ENCODE measurements around the gene MINDY4B.

Gene MINDY4B

DNA sequence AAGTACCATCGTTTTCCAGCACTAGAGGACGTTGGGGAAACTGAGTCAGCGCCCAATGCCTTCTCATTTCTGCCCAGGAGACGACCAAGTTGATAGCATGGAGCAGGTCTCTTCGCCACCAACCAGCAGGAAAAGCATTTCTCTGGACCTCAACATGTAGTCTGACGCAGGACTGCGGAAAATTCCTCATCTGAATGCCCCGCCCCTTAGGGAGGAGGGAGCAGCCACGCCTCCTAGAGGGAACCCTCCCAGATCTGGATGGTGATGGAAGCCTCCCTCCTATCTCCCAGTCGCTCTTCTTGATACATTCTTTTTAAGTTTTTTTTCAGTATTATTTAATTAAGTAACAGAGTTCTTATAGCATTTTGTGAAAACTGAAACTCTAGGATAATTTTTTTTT lies 17.4 kb upstream of the MINDY4B start:
- Histone ChIP-seq H3K4me3 (ENCODE audit: low read length in 2 of 2) (no peak overlapping the region), H3K9ac (ENCODE audit: low read length in 2 of 2) (no peak overlapping the region), H3K36me3 (ENCODE audit: control insufficient read depth in 2 of 2, insufficient read depth in 2 of 2, low read length in 2 of 2) (no peaks in the 10 kb centered on the region), H3K27me3 (ENCODE audit: control insufficient read depth in 1 of 2, insufficient read depth in 2 of 2, low read length in 2 of 2) (no peaks in the 10 kb centered on the region), H3K4me1 (ENCODE audit: control insufficient read depth, insufficient read depth, low read length) (no peaks in the 10 kb centered on the region), H3K9me3 (ENCODE audit: control insufficient read depth in 2 of 2, low read length in 2 of 2) (no peaks in the 10 kb centered on the region), H3K27ac (ENCODE audit: low read length) (no peak overlapping the region)

DNA sequence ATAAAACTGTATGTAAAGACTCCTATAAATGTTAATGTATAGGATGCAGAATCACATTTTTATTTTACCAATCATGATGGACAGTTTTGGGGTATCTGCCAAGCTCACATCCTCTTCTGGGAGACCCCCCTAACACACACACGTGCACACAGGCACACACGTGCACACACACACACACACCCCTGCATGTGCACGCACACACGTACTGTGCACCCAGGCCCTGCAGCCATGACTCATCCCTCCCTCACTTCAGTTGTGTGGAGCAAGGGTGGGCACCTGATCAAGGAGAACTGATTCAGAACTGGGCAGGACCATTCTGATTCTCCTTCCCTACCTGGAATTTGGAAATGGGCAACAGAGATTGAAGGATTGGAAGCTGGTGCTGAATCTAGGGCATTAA lies 16.0 kb upstream of the MINDY4B start:
- Histone ChIP-seq H3K36me3 (ENCODE audit: control insufficient read depth in 2 of 2, insufficient read depth in 2 of 2, low read length in 2 of 2) (no peaks in the 10 kb centered on the region), H3K9me3 (ENCODE audit: control insufficient read depth in 2 of 2, low read length in 2 of 2) (no peaks in the 10 kb centered on the region), H3K27me3 (ENCODE audit: control insufficient read depth in 1 of 2, insufficient read depth in 2 of 2, low read length in 2 of 2) (no peaks in the 10 kb centered on the region), H3K4me3 (ENCODE audit: low read length in 2 of 2) (no peak overlapping the region), H3K9ac (ENCODE audit: low read length in 2 of 2) (no peak overlapping the region), H3K27ac (ENCODE audit: low read length) (no peak overlapping the region), H3K4me1 (ENCODE audit: control insufficient read depth, insufficient read depth, low read length) (no peaks in the 10 kb centered on the region)

DNA sequence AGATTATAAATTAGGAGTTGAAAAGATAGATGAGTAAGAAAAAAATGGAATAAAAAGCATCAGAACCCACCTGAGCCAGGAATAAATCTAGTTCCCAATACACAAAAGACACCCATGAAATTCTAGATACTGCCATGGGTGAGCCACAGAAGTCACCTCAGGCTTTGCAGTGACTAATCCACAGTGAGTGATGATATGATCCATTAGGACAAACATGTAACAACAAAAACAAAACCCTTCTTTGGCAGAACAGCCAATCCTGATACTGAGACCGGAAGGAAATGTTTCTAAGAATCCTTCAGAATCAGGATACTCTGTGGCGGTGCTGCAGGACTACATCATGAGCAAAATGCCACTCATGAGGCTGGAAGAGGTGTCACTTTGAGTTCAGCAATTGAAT lies 15.0 kb upstream of the MINDY4B start:
- Histone ChIP-seq H3K36me3 (ENCODE audit: control insufficient read depth in 2 of 2, insufficient read depth in 2 of 2, low read length in 2 of 2) (no peaks in the 10 kb centered on the region), H3K9me3 (ENCODE audit: control insufficient read depth in 2 of 2, low read length in 2 of 2) (no peaks in the 10 kb centered on the region), H3K4me3 (ENCODE audit: low read length in 2 of 2) (no peak overlapping the region), H3K27ac (ENCODE audit: low read length) (no peak overlapping the region), H3K9ac (ENCODE audit: low read length in 2 of 2) (no peak overlapping the region), H3K4me1 (ENCODE audit: control insufficient read depth, insufficient read depth, low read length) (no peaks in the 10 kb centered on the region), H3K27me3 (ENCODE audit: control insufficient read depth in 1 of 2, insufficient read depth in 2 of 2, low read length in 2 of 2) (no peaks in the 10 kb centered on the region)

DNA sequence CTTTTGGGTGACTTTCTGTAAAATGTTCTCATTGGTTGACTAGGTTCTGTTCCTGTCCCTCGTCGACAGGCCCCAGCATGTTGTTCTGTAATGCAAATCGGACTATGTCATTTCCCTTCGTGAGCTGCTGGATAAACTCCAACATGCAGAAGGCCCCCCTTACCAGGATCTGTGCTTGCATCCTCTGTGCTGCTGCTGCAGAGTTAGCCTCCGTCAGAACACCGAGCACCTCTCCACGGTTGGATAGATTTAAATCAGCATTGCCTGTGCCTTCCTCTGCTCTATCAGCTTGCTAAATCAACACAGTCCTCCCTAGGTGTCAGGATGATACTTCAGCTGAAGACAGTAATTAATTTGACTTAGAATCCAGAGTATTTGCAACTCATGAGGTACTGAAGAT lies 12.7 kb upstream of the MINDY4B start:
- Histone ChIP-seq H3K27me3 (ENCODE audit: control insufficient read depth in 1 of 2, insufficient read depth in 2 of 2, low read length in 2 of 2) (no peaks in the 10 kb centered on the region), H3K4me3 (ENCODE audit: low read length in 2 of 2) (no peak overlapping the region), H3K36me3 (ENCODE audit: control insufficient read depth in 2 of 2, insufficient read depth in 2 of 2, low read length in 2 of 2) (no peaks in the 10 kb centered on the region), H3K9me3 (ENCODE audit: control insufficient read depth in 2 of 2, low read length in 2 of 2) (no peaks in the 10 kb centered on the region), H3K9ac (ENCODE audit: low read length in 2 of 2) (no peak overlapping the region), H3K4me1 (ENCODE audit: control insufficient read depth, insufficient read depth, low read length) (peaks cover 4% of the 10 kb centered on the region), H3K27ac (ENCODE audit: low read length) (no peak overlapping the region)

DNA sequence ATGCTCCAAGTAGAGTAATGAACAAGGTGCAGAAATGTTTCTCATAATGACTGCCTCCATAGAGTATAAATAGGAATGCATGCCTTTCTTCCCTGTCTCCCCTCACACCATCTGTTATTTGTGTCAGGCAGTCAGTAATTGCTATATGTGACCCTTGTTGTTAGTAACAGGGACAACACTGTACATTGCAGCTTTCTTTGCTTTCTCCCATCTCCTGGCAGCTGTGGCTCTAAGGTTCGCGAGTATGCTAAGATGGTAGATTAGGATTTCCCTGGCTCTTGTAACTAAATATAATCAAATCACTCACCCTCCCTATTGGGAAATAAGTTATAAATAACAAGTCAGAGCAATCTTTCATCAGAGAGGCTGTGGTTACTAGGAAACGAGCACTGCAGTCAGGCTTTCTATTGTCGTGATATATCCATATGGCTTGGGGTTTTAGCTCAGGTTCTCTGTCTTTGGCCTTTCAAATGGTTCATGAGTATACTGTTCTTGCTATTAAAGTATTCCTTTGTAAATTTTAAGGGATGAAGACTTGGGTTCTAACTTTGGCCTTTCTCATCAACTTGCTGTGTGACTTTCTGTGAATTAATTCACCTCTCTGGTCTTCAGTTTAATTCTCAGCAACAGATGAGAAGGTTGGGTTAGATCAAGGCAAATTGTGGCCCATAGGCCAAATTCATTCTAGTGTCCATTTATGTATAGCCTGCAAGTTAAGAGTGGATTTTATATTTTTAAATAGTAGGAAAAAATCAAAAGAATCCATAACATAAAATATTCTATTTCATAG lies 8.1 kb upstream of the MINDY4B start:
- Histone ChIP-seq H3K4me3 (ENCODE audit: low read length in 2 of 2) (no peak overlapping the region), H3K27me3 (ENCODE audit: control insufficient read depth in 1 of 2, insufficient read depth in 2 of 2, low read length in 2 of 2) (no peaks in the 10 kb centered on the region), H3K36me3 (ENCODE audit: control insufficient read depth in 2 of 2, insufficient read depth in 2 of 2, low read length in 2 of 2) (no peaks in the 10 kb centered on the region), H3K9me3 (ENCODE audit: control insufficient read depth in 2 of 2, low read length in 2 of 2) (no peaks in the 10 kb centered on the region), H3K27ac (ENCODE audit: low read length) (no peak overlapping the region), H3K4me1 (ENCODE audit: control insufficient read depth, insufficient read depth, low read length) (peaks cover 7% of the 10 kb centered on the region), H3K9ac (ENCODE audit: low read length in 2 of 2) (no peak overlapping the region)

DNA sequence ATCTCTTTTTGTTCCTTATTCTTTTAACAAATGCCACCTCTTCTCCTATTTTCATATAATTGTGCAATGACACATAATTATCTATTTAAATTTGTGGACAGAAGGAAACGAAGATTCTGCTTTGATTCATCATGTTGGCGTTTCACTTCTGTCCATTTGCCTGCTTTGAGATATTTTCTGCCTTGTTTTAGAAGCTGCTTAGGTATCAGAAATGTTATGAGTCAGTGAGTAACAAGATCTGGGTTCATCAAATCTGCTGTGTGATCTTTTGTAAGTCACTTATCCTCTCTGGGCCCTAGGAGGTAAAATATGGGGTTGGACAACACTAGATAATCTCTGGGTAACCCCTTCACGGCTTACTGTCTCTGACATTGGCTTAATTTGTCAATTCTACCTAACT lies 7.3 kb upstream of the MINDY4B start:
- Histone ChIP-seq H3K27ac (ENCODE audit: low read length) (no peak overlapping the region), H3K9ac (ENCODE audit: low read length in 2 of 2) (no peak overlapping the region), H3K27me3 (ENCODE audit: control insufficient read depth in 1 of 2, insufficient read depth in 2 of 2, low read length in 2 of 2) (no peaks in the 10 kb centered on the region)

DNA sequence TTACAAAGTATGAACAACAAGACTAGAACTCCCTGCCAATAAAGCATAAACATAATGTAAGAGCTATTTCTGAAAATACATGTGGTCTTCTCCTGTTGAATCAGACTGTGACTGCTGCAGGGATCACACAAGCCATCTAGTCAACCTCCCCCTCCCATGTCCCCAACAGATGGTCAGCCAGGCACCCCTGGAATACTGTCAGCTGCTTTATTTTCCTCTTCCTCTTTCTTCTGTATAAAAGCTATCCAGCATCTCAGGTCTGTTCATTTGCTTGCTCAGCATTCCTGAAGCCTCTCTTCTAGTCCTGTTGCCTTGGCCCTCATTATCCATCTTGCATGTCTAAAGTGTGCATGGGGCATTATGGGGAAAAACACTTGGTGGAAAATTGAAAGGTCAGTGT lies 6.5 kb upstream of the MINDY4B start:
- Histone ChIP-seq H3K4me1 (ENCODE audit: control insufficient read depth, insufficient read depth, low read length) (peaks cover 7% of the 10 kb centered on the region), H3K27ac (ENCODE audit: low read length) (no peak overlapping the region), H3K27me3 (ENCODE audit: control insufficient read depth in 1 of 2, insufficient read depth in 2 of 2, low read length in 2 of 2) (no peaks in the 10 kb centered on the region), H3K9me3 (ENCODE audit: control insufficient read depth in 2 of 2, low read length in 2 of 2) (no peaks in the 10 kb centered on the region), H3K36me3 (ENCODE audit: control insufficient read depth in 2 of 2, insufficient read depth in 2 of 2, low read length in 2 of 2) (no peaks in the 10 kb centered on the region), H3K4me3 (ENCODE audit: low read length in 2 of 2) (no peak overlapping the region), H3K9ac (ENCODE audit: low read length in 2 of 2) (no peak overlapping the region)

More for the DNA sequence above, 7.3 kb upstream of the MINDY4B start:
- Histone ChIP-seq H3K4me1 (ENCODE audit: control insufficient read depth, insufficient read depth, low read length) (peaks cover 7% of the 10 kb centered on the region), H3K36me3 (ENCODE audit: control insufficient read depth in 2 of 2, insufficient read depth in 2 of 2, low read length in 2 of 2) (no peaks in the 10 kb centered on the region), H3K4me3 (ENCODE audit: low read length in 2 of 2) (no peak overlapping the region), H3K9me3 (ENCODE audit: control insufficient read depth in 2 of 2, low read length in 2 of 2) (no peaks in the 10 kb centered on the region)

DNA sequence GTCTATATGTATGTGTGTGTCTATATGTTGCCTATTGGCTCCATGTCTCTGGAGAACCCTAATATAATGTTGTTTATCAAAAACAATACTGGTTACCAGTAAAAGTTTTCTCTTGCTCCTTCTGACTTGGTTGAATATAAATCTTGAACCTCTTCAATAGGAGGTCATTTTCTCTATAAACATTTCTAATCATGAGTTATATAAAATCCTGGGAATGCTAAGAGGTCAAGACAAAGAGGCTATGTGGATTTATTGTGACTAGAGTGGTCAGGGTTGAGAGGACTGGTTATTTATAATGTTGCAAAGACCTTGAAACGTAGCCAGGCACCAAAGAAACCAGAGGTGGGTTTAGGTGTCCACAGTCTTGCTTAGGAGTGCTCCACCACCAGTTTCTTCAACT lies 1.2 kb upstream of the MINDY4B start:
- Histone ChIP-seq H3K27me3 (ENCODE audit: control insufficient read depth in 1 of 2, insufficient read depth in 2 of 2, low read length in 2 of 2) (no peaks in the 10 kb centered on the region), H3K36me3 (ENCODE audit: control insufficient read depth in 2 of 2, insufficient read depth in 2 of 2, low read length in 2 of 2) (no peaks in the 10 kb centered on the region), H3K9me3 (ENCODE audit: control insufficient read depth in 2 of 2, low read length in 2 of 2) (no peaks in the 10 kb centered on the region), H3K9ac (ENCODE audit: low read length in 2 of 2) (no peak overlapping the region), H3K4me3 (ENCODE audit: low read length in 2 of 2) (no peak overlapping the region), H3K27ac (ENCODE audit: low read length) (no peak overlapping the region), H3K4me1 (ENCODE audit: control insufficient read depth, insufficient read depth, low read length) (no peaks in the 10 kb centered on the region)

DNA sequence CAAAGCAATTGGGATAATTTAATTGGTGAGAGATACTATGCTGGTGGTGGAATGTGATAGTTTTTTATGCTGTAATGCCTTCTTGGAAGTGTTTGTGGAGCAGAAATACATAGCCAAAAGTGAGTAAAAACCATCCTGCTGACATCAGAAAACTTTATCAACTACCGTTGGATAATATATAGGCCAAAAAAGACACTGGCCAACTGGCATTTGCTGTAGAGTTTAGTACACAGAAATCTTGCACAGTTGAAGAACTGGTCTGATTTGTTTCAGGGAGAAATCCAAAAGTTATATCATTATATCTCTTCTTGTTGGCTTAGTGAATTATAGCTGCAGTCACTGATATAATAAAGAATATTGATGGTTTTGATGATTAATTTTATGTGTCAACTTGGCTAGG lies 507 bp upstream of the MINDY4B start:
- Histone ChIP-seq H3K4me1 (ENCODE audit: control insufficient read depth, insufficient read depth, low read length) (no peaks in the 10 kb centered on the region), H3K9me3 (ENCODE audit: control insufficient read depth in 2 of 2, low read length in 2 of 2) (no peaks in the 10 kb centered on the region), H3K36me3 (ENCODE audit: control insufficient read depth in 2 of 2, insufficient read depth in 2 of 2, low read length in 2 of 2) (no peaks in the 10 kb centered on the region), H3K27me3 (ENCODE audit: control insufficient read depth in 1 of 2, insufficient read depth in 2 of 2, low read length in 2 of 2) (no peaks in the 10 kb centered on the region), H3K27ac (ENCODE audit: low read length) (no peak overlapping the region), H3K4me3 (ENCODE audit: low read length in 2 of 2) (no peak overlapping the region), H3K9ac (ENCODE audit: low read length in 2 of 2) (no peak overlapping the region)

DNA sequence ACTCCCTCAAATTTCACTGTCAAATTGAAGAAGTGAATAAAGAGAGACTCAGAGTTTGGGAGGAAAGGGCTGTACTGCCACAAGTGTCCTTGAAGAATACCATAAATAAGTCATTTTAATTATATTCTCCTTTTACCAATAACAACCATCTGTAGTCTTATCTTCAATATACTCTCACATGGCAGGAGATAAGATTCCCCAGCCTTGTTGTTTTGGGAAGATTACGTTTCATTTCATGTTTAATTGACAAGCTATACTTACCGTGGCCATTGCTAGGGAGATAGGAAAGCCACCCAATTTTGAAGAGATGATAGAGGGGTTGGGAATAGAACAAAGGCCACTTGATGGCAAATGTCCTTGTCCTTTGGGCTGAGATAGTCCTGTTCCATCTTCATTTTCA lies 2.3 kb downstream of the MINDY4B start:
- H3K27ac ChIP-seq (ENCODE audit: low read length), result no peak overlapping the region
- H3K4me1 ChIP-seq (ENCODE audit: control insufficient read depth, insufficient read depth, low read length), result no peaks in the 10 kb centered on the region
- H3K4me3 ChIP-seq (ENCODE audit: low read length in 2 of 2), result no peak overlapping the region
- no peaks in the 10 kb centered on the region for H3K9me3 ChIP-seq (ENCODE audit: control insufficient read depth in 2 of 2, low read length in 2 of 2)
- H3K27me3 ChIP-seq (ENCODE audit: control insufficient read depth in 1 of 2, insufficient read depth in 2 of 2, low read length in 2 of 2), result no peaks in the 10 kb centered on the region
- no peak overlapping the region for H3K9ac ChIP-seq (ENCODE audit: low read length in 2 of 2)
- no peaks in the 10 kb centered on the region for H3K36me3 ChIP-seq (ENCODE audit: control insufficient read depth in 2 of 2, insufficient read depth in 2 of 2, low read length in 2 of 2)

DNA sequence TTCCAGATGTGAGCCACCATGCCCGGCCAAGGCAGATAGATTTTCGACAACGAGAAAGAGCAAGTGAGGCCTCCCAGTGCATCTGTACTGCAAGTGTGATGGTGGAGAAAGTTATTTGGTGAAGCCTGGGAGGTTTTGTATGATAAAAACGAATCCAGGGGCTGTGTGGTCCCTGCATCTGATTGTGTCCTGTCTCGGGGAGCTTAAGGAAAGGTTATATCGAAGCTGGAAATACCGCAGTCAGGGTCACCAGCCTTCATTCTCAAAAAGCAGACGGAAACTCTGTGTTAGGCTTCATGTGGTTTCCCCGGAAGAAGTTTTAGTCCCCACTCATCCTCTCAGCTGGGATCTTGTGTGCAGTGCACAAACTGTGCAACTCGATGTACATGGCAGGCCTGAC lies 3.4 kb downstream of the MINDY4B start:
- no peak overlapping the region for H3K4me3 ChIP-seq (ENCODE audit: low read length in 2 of 2)
- H3K27ac ChIP-seq (ENCODE audit: low read length), result no peak overlapping the region
- H3K9me3 ChIP-seq (ENCODE audit: control insufficient read depth in 2 of 2, low read length in 2 of 2), result no peaks in the 10 kb centered on the region
- H3K9ac ChIP-seq (ENCODE audit: low read length in 2 of 2), result no peak overlapping the region
- no peaks in the 10 kb centered on the region for H3K36me3 ChIP-seq (ENCODE audit: control insufficient read depth in 2 of 2, insufficient read depth in 2 of 2, low read length in 2 of 2)
- H3K4me1 ChIP-seq (ENCODE audit: control insufficient read depth, insufficient read depth, low read length), result no peaks in the 10 kb centered on the region
- H3K27me3 ChIP-seq (ENCODE audit: control insufficient read depth in 1 of 2, insufficient read depth in 2 of 2, low read length in 2 of 2), result no peaks in the 10 kb centered on the region

Data from stomach smooth muscle (tissue), 2 donors.